GM23248 (cell line): ENCODE results near the gene INHBC. TPM values are rescaled to one million over a fixed set of nuclear protein-coding genes. Genes with fewer than 3 reads are reported as not detected.

Experiments used
- DNase-seq: peaks from one replicate; pipeline ENCODE4 v3.0.0-alpha.2; 2015
- H2AFZ ChIP-seq: fragments of 200-600 bp; sonication (generic); 2 replicates; pipeline ENCODE4 v1.6.1; 2016; ENCODE audit warnings: antibody characterized with exemption
- H3F3A ChIP-seq: fragments of 200-600 bp; sonication (generic); 2 replicates; pipeline ENCODE4 v1.6.1; 2016; ENCODE audit warnings: mild to moderate bottlenecking, antibody characterized with exemption, mixed run types; ENCODE audit not compliant: insufficient read depth
- H3K27ac ChIP-seq: fragments of 200-600 bp; sonication (generic); 2 replicates; pipeline ENCODE4 v1.5.1; 2016; ENCODE audit warnings: mild to moderate bottlenecking
- H3K27me3 ChIP-seq: fragments of 200-600 bp; sonication (generic); replicated peaks from 2 replicates; pipeline ENCODE4 v1.6.1; 2016; ENCODE audit warnings: mild to moderate bottlenecking; ENCODE audit not compliant: insufficient read depth
- H3K36me3 ChIP-seq: fragments of 200-600 bp; sonication (generic); 2 replicates; pipeline ENCODE4 v1.6.1; 2016; ENCODE audit warnings: low read depth, mild to moderate bottlenecking
- H3K4me1 ChIP-seq: fragments of 200-600 bp; sonication (generic); 2 replicates; pipeline ENCODE4 v1.6.1; 2016; ENCODE audit warnings: mild to moderate bottlenecking; ENCODE audit not compliant: insufficient read depth
- H3K4me2 ChIP-seq: fragments of 200-600 bp; sonication (generic); one replicate; pipeline ENCODE4 v1.6.1; 2016; ENCODE audit warnings: mild to moderate bottlenecking; ENCODE audit not compliant: unreplicated experiment
- H3K4me3 ChIP-seq: fragments of 200-600 bp; sonication (generic); 2 replicates; pipeline ENCODE4 v1.5.1; 2016; ENCODE audit warnings: mild to moderate bottlenecking
- H3K79me2 ChIP-seq: fragments of 200-600 bp; sonication (generic); 2 replicates; pipeline ENCODE4 v1.6.1; 2016; ENCODE audit warnings: mild to moderate bottlenecking; ENCODE audit not compliant: insufficient read depth
- H3K9ac ChIP-seq: fragments of 200-600 bp; sonication (generic); 2 replicates; pipeline ENCODE4 v1.6.1; 2016; ENCODE audit warnings: mild to moderate bottlenecking
- H3K9me2 ChIP-seq: fragments of 200-600 bp; sonication (generic); 2 replicates; pipeline ENCODE4 v1.6.1; 2016; ENCODE audit warnings: mixed run types, mild to moderate bottlenecking, moderate library complexity; ENCODE audit not compliant: insufficient read depth
- H3K9me3 ChIP-seq: fragments of 200-600 bp; sonication (generic); one replicate; pipeline ENCODE4 v1.6.1; 2017; ENCODE audit warnings: low read depth
- H4K20me1 ChIP-seq: fragments of 200-600 bp; sonication (generic); 2 replicates; pipeline ENCODE4 v1.6.0; 2016; ENCODE audit not compliant: insufficient read depth
- EZH2 ChIP-seq: fragments of 200-600 bp; sonication (generic); IDR thresholded peaks from 2 replicates; pipeline ENCODE4 v1.6.1; 2018; ENCODE audit warnings: antibody characterized with exemption, mild to moderate bottlenecking; ENCODE audit not compliant: insufficient read depth, poor library complexity, severe bottlenecking
- EZH2phosphoT487 ChIP-seq: fragments of 200-600 bp; sonication (generic); IDR thresholded peaks from 2 replicates; pipeline ENCODE4 v1.6.1; 2018; ENCODE audit warnings: antibody characterized with exemption, moderate library complexity, mild to moderate bottlenecking, low read depth; ENCODE audit not compliant: insufficient read depth
- WGBS, 2 experiments: methylation state at CpG; one replicate each; pipeline ENCODE4 v1.1.6; 2015 to 2017; ENCODE audit warnings: low lambda C conversion rate in 2 of 2, low coverage in 1 of 2; ENCODE audit errors: missing lambda C conversion rate in 2 of 2; 5-methylcytosine and 5-hydroxymethylcytosine counted together
- in situ Hi-C: fragments of 300-500 bp; cut with MboI; formaldehyde crosslinking; loops from 2 replicates; pipeline ENCODE4 v1.15.0; 2020
- polyA plus RNA-seq: library from polyadenylated mRNA; unstranded; fragments of >200 nt; fragmentation: Nextera tagmentation; extraction: Ambion mirVana; gene quantifications from 2 replicates; pipeline ENCODE4 v1.2.1, GENCODE V29; 2016
- total RNA-seq: library from RNA; depleted of rRNA; stranded (reverse); fragments of >200 nt; shearing (Covaris generic); gene quantifications from 2 replicates; pipeline ENCODE4 v1.2.3, GENCODE V29; 2014

INHBC gene
- total and polyA plus RNA-seq, 2 experiments from 2014 or later, result not detected

DNA sequence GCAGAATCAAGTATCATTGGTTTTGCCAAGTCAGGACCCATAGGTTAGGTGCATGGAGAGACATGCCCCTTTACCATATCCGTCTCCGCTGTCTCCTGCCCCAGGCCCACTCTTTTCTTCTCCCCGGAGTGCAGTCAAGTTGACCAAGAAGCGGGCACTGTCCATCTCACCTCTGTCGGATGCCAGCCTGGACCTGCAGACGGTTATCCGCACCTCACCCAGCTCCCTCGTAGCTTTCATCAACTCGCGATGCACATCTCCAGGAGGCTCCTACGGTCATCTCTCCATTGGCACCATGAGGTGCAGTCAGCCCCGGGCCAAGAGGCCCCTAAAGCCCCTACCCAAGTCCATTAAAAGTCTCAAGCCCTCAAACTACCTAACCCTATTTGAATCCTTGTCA, 30.0 kb downstream of the INHBC start:
- H3K4me1 ChIP-seq, result no peaks in the 10 kb centered on the region
- no peaks in the 10 kb centered on the region for H3K27me3 ChIP-seq
- H4K20me1 ChIP-seq, result no peaks in the 10 kb centered on the region
- H3K9me3 ChIP-seq, result no peaks in the 10 kb centered on the region
- H3K27ac ChIP-seq, result no peak overlapping the region
- DNase-seq, result no peak
- H3K9me2 ChIP-seq, result no peaks in the 10 kb centered on the region
- in situ Hi-C loops, result no loop called here
- H3K4me3 ChIP-seq, result no peak overlapping the region
- TF ChIP-seq EZH2, result no peak
- no peaks in the 10 kb centered on the region for H3K36me3 ChIP-seq
- H3K9ac ChIP-seq, result no peak overlapping the region
- no peak overlapping the region for H3K4me2 ChIP-seq
- H3K79me2 ChIP-seq, result no peaks in the 10 kb centered on the region
- peaks cover 3% of the 10 kb centered on the region; the same call in 1 of the 2 replicates for H3F3A ChIP-seq
- 85 to 92% methylated on average over 12 of the region's 12 CpGs for WGBS, 2 experiments
- no peak overlapping the region for H2AFZ ChIP-seq

DNA sequence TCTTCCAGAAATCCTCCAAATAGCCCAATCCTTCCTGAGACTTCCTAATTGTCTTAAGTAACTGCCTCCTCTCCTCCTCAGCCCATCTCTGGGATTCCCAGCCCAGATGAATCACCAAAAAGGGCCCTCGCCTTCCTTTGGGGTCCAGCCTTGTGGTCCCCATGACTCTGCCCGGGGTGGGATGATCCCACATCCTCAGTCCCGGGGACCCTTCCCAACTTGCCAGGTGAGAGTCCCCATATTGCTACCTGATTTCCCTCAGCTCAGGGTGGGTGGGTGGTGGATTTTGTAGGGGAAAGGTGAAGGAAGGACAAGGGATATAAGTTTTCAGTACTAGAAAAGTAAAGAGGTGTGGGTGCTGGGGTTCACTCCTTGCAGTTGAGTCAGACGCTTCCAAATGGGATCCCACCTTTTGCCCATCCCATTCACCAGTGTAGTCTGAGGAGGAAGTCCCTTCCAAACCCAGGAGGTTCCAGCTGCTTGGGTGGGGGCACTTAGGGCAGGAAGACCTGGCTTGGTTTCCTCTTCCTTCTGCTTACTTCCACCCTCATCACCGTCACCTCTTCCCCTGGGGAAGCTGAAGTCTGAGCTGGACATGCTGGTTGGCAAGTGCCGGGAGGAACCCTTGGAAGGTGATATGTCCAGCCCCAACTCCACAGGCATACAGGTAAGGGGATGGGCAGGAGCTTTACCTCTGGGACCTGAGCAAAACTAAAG, 30.6 kb downstream of the INHBC start:
- Histone ChIP-seq H3K9ac (no peak overlapping the region), H2AFZ (no peak overlapping the region), H3K27ac (no peak overlapping the region), H3K4me2 (no peak overlapping the region), H3K4me3 (no peak overlapping the region), H3K36me3 (no peaks in the 10 kb centered on the region), H4K20me1 (no peaks in the 10 kb centered on the region), H3K9me2 (no peaks in the 10 kb centered on the region), H3K9me3 (no peaks in the 10 kb centered on the region), H3K79me2 (no peaks in the 10 kb centered on the region), H3F3A (peaks cover 3% of the 10 kb centered on the region; the same call in 1 of the 2 replicates), H3K27me3 (no peaks in the 10 kb centered on the region), H3K4me1 (no peaks in the 10 kb centered on the region)
- in situ Hi-C loops, result no loop called here
- WGBS, 2 experiments, result 86 to 93% methylated on average over 6 of the region's 6 CpGs
- no peak for TF ChIP-seq EZH2phosphoT487
- no peak for TF ChIP-seq EZH2
- no peak for DNase-seq

DNA sequence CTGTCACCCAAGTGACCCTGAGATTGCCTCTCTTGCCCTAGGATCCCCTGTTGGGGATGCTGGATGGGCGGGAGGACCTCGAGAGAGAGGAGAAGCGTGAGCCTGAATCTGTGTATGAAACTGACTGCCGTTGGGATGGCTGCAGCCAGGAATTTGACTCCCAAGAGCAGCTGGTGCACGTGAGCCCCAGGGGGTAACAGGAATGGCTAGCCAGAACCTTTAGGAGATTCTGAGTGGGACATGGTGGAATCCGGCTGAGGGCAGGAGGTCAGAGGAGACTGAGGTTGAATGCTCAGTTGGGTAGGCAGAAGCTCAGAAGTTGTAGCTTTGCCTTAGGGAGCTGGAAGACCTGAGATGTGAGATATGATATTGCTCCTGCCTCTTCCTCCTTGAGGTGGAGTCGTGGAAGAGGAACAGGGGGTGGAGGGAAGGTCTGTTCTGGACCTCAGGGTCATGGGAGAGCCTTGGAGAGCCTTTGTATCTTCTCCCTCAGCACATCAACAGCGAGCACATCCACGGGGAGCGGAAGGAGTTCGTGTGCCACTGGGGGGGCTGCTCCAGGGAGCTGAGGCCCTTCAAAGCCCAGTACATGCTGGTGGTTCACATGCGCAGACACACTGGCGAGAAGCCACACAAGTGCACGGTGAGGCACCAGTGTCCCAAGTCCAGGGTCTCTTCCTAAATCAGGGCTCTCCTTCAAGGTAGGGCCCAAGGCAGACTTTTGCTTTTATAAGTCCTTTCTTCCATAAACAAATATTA, 31.3 kb downstream of the INHBC start:
- H3K4me3 ChIP-seq, result no peak overlapping the region
- H3K4me2 ChIP-seq, result no peak overlapping the region
- TF ChIP-seq EZH2, result no peak
- no peaks in the 10 kb centered on the region for H3K36me3 ChIP-seq
- no peaks in the 10 kb centered on the region for H3K79me2 ChIP-seq
- no peak overlapping the region for H2AFZ ChIP-seq
- H3K27me3 ChIP-seq, result no peaks in the 10 kb centered on the region
- in situ Hi-C loops, result no loop called here
- no peak overlapping the region for H3K9ac ChIP-seq
- H3K4me1 ChIP-seq, result no peaks in the 10 kb centered on the region
- H4K20me1 ChIP-seq, result no peaks in the 10 kb centered on the region
- no peaks in the 10 kb centered on the region for H3K9me2 ChIP-seq
- H3K27ac ChIP-seq, result no peak overlapping the region
- DNase-seq, result no peak
- 78% methylated on average over 14 of the region's 14 CpGs for WGBS, 2 experiments
- H3K9me3 ChIP-seq, result no peaks in the 10 kb centered on the region
- no peaks in the 10 kb centered on the region for H3F3A ChIP-seq

DNA sequence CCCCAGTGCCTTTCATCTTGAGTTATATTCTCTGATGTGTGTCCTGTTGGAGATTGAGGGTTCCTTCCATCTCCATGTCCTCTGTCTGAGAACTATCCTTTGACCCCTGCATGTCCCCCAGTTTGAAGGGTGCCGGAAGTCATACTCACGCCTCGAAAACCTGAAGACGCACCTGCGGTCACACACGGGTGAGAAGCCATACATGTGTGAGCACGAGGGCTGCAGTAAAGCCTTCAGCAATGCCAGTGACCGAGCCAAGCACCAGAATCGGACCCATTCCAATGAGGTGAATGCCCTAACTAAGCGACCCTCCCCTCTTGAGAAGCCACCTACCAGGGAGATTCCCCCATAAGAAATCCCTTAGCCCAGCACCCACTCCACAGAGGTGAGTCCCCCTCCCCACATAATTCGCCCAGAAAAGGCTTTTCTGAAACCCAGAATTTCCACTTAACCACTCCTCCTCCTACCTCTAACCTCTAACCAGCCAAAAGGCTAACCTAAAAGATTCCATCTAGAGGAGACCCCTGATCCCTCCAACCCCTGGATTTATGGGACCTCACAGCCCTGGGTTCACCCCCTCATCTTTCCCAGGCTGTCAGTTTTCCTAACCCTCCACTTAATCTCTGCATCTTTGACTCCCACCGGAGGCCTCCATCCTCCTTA, 32.8 kb downstream of the INHBC start:
- no peak for DNase-seq
- Histone ChIP-seq H3K79me2 (no peaks in the 10 kb centered on the region), H3K4me1 (no peaks in the 10 kb centered on the region), H3K36me3 (no peaks in the 10 kb centered on the region), H3K27ac (no peak overlapping the region), H3K27me3 (peaks cover 1% of the 10 kb centered on the region; the same call in 1 of the 2 replicates), H3K9ac (no peak overlapping the region), H3K9me3 (no peaks in the 10 kb centered on the region), H3K4me2 (no peak overlapping the region), H4K20me1 (no peaks in the 10 kb centered on the region), H3K9me2 (no peaks in the 10 kb centered on the region), H3K4me3 (no peak overlapping the region), H2AFZ (no peak overlapping the region), H3F3A (no peaks in the 10 kb centered on the region)
- in situ Hi-C loops, result no loop called here
- TF ChIP-seq EZH2 (no peak), EZH2phosphoT487 (no peak)
- WGBS, 2 experiments, result 73 to 82% methylated on average over 12 of the region's 12 CpGs
